DND-41 (cell line): ENCODE measurements around the gene ZNF429.
"Not testable (repeated sequence)": the region's sequence is repeated elsewhere in the genome, so short reads cannot be mapped to it uniquely, and the experiment has no call there.

ENCODE experiments used
- ATAC-seq: fragments of 200-7000 bp; cut with Tn5 transposase; 3 replicates; pipeline ENCODE4 v1.9.1; 2021; ENCODE audit warnings: low read depth; ENCODE audit not compliant: insufficient read depth
- DNase-seq: peaks from one replicate; pipeline ENCODE4 v3.0.0-alpha.2; 2020
- H2AFZ ChIP-seq: 2 replicates; pipeline ENCODE4 v1.6.0; 2012; ENCODE audit warnings: low read depth, low read length
- H3K27ac ChIP-seq: 2 replicates; pipeline ENCODE4 v1.5.1; 2012; ENCODE audit warnings: low read length, inconsistent platforms
- H3K27me3 ChIP-seq: fragments of 200-600 bp; sonication (generic); 2 replicates; pipeline ENCODE4 v1.6.0; 2012; ENCODE audit warnings: low read length, mild to moderate bottlenecking, inconsistent platforms; ENCODE audit not compliant: insufficient read depth, poor library complexity
- H3K36me3 ChIP-seq: 2 replicates; pipeline ENCODE4 v1.5.1; 2012; ENCODE audit warnings: low read length, inconsistent platforms; ENCODE audit not compliant: insufficient read depth
- H3K4me1 ChIP-seq: 2 replicates; pipeline ENCODE4 v1.5.1; 2012; ENCODE audit warnings: mild to moderate bottlenecking, low read length; ENCODE audit not compliant: insufficient read depth
- H3K4me2 ChIP-seq: 2 replicates; pipeline ENCODE4 v1.6.0; 2012; ENCODE audit warnings: mild to moderate bottlenecking, moderate library complexity, low read length, inconsistent platforms; ENCODE audit not compliant: insufficient read depth
- H3K4me3 ChIP-seq, 2 experiments: fragments of 200-600 bp in 1 of 2; shearing (Covaris generic) in 1 of 2; 2 replicates each; pipeline ENCODE4 v1.5.1; 2012 to 2016; ENCODE audit warnings: inconsistent platforms in 2 of 2, low read length in 2 of 2, mild to moderate bottlenecking in 2 of 2, low read depth in 1 of 2, moderate library complexity in 1 of 2
- H3K79me2 ChIP-seq: 2 replicates; pipeline ENCODE4 v1.6.0; 2012; ENCODE audit warnings: low read length, inconsistent platforms; ENCODE audit not compliant: insufficient read depth
- H3K9ac ChIP-seq: 2 replicates; pipeline ENCODE4 v1.6.0; 2012; ENCODE audit warnings: low read depth, mild to moderate bottlenecking, inconsistent platforms, low read length, moderate library complexity
- H3K9me3 ChIP-seq: 2 replicates; pipeline ENCODE4 v1.5.1; 2012; ENCODE audit warnings: low read length, moderate library complexity, mild to moderate bottlenecking, inconsistent platforms; ENCODE audit not compliant: insufficient read depth, severe bottlenecking
- H4K20me1 ChIP-seq: 2 replicates; pipeline ENCODE4 v1.6.0; 2012; ENCODE audit warnings: low read length; ENCODE audit not compliant: insufficient read depth
- CTCF ChIP-seq: IDR thresholded peaks from 2 replicates; pipeline ENCODE4 v1.5.1; 2012; ENCODE audit warnings: borderline replicate concordance, low read length, moderate library complexity, mild to moderate bottlenecking; ENCODE audit not compliant: poor library complexity, severe bottlenecking; ENCODE audit errors: extremely low read depth
- EZH2 ChIP-seq: IDR thresholded peaks from 3 replicates; pipeline ENCODE4 v1.6.1; 2012; ENCODE audit warnings: borderline replicate concordance, low read depth, mild to moderate bottlenecking, moderate library complexity, low read length, inconsistent platforms; ENCODE audit not compliant: severe bottlenecking

Gene ZNF429

GRCh38 chr19:21519488-21519887 is 14.1 kb downstream of the ZNF429 start:
- peaks cover 47% of the 10 kb centered on the region for H3K9me3 ChIP-seq
- no peak for ATAC-seq

GRCh38 chr19:21532904-21533303 is 27.5 kb downstream of the ZNF429 start:
- no peaks in the 10 kb centered on the region for H3K4me1 ChIP-seq
- TF ChIP-seq EZH2 = no peak
- no peak for TF ChIP-seq CTCF
- H3K9ac ChIP-seq = no peak overlapping the region
- no peaks in the 10 kb centered on the region for H3K79me2 ChIP-seq
- peaks cover 22% of the 10 kb centered on the region for H3K9me3 ChIP-seq
- no peaks in the 10 kb centered on the region for H4K20me1 ChIP-seq
- peaks cover 76% of the 10 kb centered on the region for H3K36me3 ChIP-seq
- H2AFZ ChIP-seq = no peak overlapping the region
- ATAC-seq = no peak
- DNase-seq = no peak
- H3K27ac ChIP-seq = no peak overlapping the region
- no peaks in the 10 kb centered on the region for H3K27me3 ChIP-seq
- no peak overlapping the region for H3K4me3 ChIP-seq
- no peak overlapping the region for H3K4me2 ChIP-seq

More at GRCh38 chr19:21519488-21519887, 14.1 kb downstream of the ZNF429 start:
- H3K4me3 ChIP-seq = peak overlapping the region in 1 of 2 experiments; percentile 15; a peak in 1 of 4 replicates
- H2AFZ ChIP-seq = no peak overlapping the region
- no peak overlapping the region for H3K9ac ChIP-seq
- DNase-seq = no peak
- TF ChIP-seq CTCF (no peak), EZH2 (no peak)
- H3K4me1 ChIP-seq = no peaks in the 10 kb centered on the region
- H3K4me2 ChIP-seq = no peak overlapping the region
- H4K20me1 ChIP-seq = no peaks in the 10 kb centered on the region
- peaks cover 67% of the 10 kb centered on the region for H3K36me3 ChIP-seq
- H3K79me2 ChIP-seq = peaks cover 74% of the 10 kb centered on the region
- no peaks in the 10 kb centered on the region for H3K27me3 ChIP-seq
- no peak overlapping the region for H3K27ac ChIP-seq

- H3K36me3 ChIP-seq = peaks cover 48% of the 10 kb centered on the region
- H2AFZ ChIP-seq = not testable (repeated sequence)
Measured at GRCh38 chr19:21536741-21537290, 31.4 kb downstream of the ZNF429 start.

GRCh38 chr19:21559444-21559843 is 54.0 kb downstream of the ZNF429 start:
- Histone ChIP-seq H3K9me3 (peaks cover 10% of the 10 kb centered on the region), H2AFZ (no peak overlapping the region), H3K36me3 (peaks cover 55% of the 10 kb centered on the region), H4K20me1 (no peaks in the 10 kb centered on the region), H3K27ac (no peak overlapping the region), H3K4me2 (no peak overlapping the region), H3K4me3 (no peak overlapping the region), H3K9ac (no peak overlapping the region), H3K79me2 (peaks cover 49% of the 10 kb centered on the region), H3K27me3 (no peaks in the 10 kb centered on the region), H3K4me1 (no peaks in the 10 kb centered on the region)
- ATAC-seq = no peak
- TF ChIP-seq EZH2 = no peak
- TF ChIP-seq CTCF = no peak
- DNase-seq = no peak

More at GRCh38 chr19:21536741-21537290, 31.4 kb downstream of the ZNF429 start:
- not testable (repeated sequence) for H3K79me2 ChIP-seq, H3K4me2 ChIP-seq, ATAC-seq, H3K27me3 ChIP-seq, H4K20me1 ChIP-seq, H3K27ac ChIP-seq, H3K9ac ChIP-seq, H3K4me1 ChIP-seq, DNase-seq, H3K4me3 ChIP-seq
- H3K9me3 ChIP-seq = peaks cover 22% of the 10 kb centered on the region
